Measurements from ENCODE around the gene MANSC1.

MANSC1 gene

GRCh38 chr12:12393171-12393570 is 43.1 kb upstream of the MANSC1 start:
- no peak for TF ChIP-seq CTCF (IDR thresholded peaks at IDR 0.05; ENCODE audit: low read depth, low read length)
- H3K27me3 ChIP-seq (ENCODE audit: insufficient read depth, low read depth, severe bottlenecking): no peaks in the 10 kb centered on the region
- H3K27ac ChIP-seq: no peak overlapping the region
- H3K4me3 ChIP-seq (ENCODE audit: low read depth, low read length): no peak overlapping the region
- no peaks in the 10 kb centered on the region for H3K36me3 ChIP-seq
- DNase-seq: no peak
- no peaks in the 10 kb centered on the region for H3K9me3 ChIP-seq (ENCODE audit: severe bottlenecking)

GRCh38 chr12:12392413-12392812 is 42.4 kb upstream of the MANSC1 start:
- H3K27me3 ChIP-seq (ENCODE audit: insufficient read depth, low read depth, severe bottlenecking): no peaks in the 10 kb centered on the region
- no peaks in the 10 kb centered on the region for H3K9me3 ChIP-seq (ENCODE audit: severe bottlenecking)
- no peak for DNase-seq
- H3K4me3 ChIP-seq (ENCODE audit: low read depth, low read length): no peak overlapping the region
- H3K27ac ChIP-seq: no peak overlapping the region
- H3K36me3 ChIP-seq: no peaks in the 10 kb centered on the region
- TF ChIP-seq CTCF (IDR thresholded peaks at IDR 0.05; ENCODE audit: low read depth, low read length): no peak

- no peaks in the 10 kb centered on the region for H3K36me3 ChIP-seq
- H3K9me3 ChIP-seq (ENCODE audit: severe bottlenecking): no peaks in the 10 kb centered on the region
- H3K27me3 ChIP-seq (ENCODE audit: insufficient read depth, low read depth, severe bottlenecking): no peaks in the 10 kb centered on the region
- no peak for DNase-seq
- no peak overlapping the region for H3K4me3 ChIP-seq (ENCODE audit: low read depth, low read length)
- no peak for TF ChIP-seq CTCF (IDR thresholded peaks at IDR 0.05; ENCODE audit: low read depth, low read length)
- H3K27ac ChIP-seq: no peak overlapping the region
These were observed 37.5 kb upstream of the MANSC1 start for GRCh38 chr12:12387501-12387900.

GRCh38 chr12:12384571-12385340 is 34.7 kb upstream of the MANSC1 start:
- TF ChIP-seq CTCF (IDR thresholded peaks at IDR 0.05; ENCODE audit: low read depth, low read length): no peak
- Histone ChIP-seq H3K27me3 (ENCODE audit: insufficient read depth, low read depth, severe bottlenecking) (no peaks in the 10 kb centered on the region), H3K36me3 (no peaks in the 10 kb centered on the region), H3K9me3 (ENCODE audit: severe bottlenecking) (no peaks in the 10 kb centered on the region), H3K4me3 (ENCODE audit: low read depth, low read length) (no peak overlapping the region), H3K27ac (no peak overlapping the region)
- DNase-seq: no peak

GRCh38 chr12:12381982-12382381 is 31.9 kb upstream of the MANSC1 start:
- no peak for TF ChIP-seq CTCF (IDR thresholded peaks at IDR 0.05; ENCODE audit: low read depth, low read length)
- Histone ChIP-seq H3K27me3 (ENCODE audit: insufficient read depth, low read depth, severe bottlenecking) (no peaks in the 10 kb centered on the region), H3K4me3 (ENCODE audit: low read depth, low read length) (no peak overlapping the region), H3K36me3 (no peaks in the 10 kb centered on the region), H3K9me3 (ENCODE audit: severe bottlenecking) (no peaks in the 10 kb centered on the region), H3K27ac (no peak overlapping the region)
- DNase-seq: no peak
